ENCODE data around the gene NOC4L.
A peak's percentile ranks its signal among the peaks of the same experiment; 100 is the strongest.
"Not testable (repeated sequence)": the region's sequence is repeated elsewhere in the genome, so short reads cannot be mapped to it uniquely, and the experiment has no call there.

Gene NOC4L

DNA sequence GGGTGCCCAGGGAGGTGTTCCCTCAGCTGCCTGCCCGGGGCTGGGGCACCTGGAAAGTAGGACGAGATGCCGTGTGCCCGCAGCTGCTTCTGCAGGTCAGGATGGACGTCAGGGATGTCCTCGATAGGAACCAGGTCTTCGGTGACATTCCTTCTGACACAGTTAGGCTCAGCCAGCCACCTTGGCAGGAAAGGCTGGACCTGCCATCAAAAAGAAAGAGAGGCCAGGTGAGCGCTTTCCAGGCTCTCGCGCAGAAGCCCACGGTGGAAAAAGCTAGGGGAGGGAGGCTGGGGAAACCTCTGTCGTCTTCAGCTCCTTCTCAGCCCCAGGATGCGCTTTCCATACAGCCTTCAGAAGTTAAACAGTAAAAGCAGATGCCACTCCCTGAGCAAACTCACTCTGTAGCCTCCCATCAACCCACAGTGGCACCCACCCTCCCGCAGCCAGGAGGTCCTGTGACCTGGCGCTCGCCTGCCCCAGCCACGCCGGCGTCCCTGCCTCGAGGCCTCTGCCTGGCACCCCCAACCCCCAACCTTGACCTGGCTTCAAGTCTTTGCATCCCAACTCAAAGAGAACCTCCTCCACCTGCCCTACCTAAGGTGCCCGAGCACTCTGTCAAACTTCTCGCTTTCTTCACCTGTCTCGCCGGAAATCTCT, 1.4 kb upstream of the NOC4L start:
- no peak for DNase-seq (ENCODE audit: low read depth in 1 of 2, low spot score in 1 of 2)

DNA sequence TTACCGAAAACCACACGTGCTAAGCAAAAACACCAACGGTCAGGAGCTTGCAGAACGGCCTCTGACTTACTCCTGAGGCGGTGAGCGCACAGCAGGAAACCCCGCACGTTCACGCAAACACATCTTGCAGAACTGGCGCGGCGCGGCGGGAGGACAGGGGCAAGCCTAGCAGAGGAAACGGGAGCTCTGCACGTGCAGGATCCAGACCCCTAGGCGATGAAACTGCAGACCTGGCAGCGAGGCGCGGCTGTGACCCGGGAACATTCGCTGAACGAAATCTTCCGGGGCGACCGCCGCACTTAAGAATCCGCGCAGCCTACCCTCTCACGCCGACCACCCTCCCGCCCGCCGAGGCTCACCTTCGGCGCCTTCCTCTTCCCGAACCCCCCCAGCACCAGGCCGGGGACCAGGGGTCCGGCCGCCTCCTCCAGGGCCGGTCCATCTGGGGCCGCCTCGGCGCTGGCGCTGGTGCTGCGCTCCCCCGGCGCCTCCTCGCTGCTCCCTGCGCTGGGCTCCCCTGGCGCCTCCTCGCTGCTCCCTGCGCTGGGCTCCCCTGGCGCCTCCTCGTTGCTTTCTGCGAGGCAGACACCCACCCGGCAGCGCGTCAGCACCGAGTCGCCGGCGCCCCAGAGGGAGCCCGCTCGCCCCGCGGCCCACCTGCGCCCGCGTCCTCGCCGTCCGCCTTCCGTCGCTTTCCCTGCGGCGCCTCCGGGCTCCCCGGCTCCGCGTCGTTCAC, 753 bp upstream of the NOC4L start:
- no peak for DNase-seq (ENCODE audit: low read depth in 1 of 2, low spot score in 1 of 2)

GRCh38 chr12:132144810-132145168, 532 bp downstream of the NOC4L start:
- no peak for DNase-seq (ENCODE audit: low read depth in 1 of 2, low spot score in 1 of 2)

- no peak for DNase-seq (ENCODE audit: low read depth in 1 of 2, low spot score in 1 of 2)
Observed at GRCh38 chr12:132145334-132145733, 1.1 kb downstream of the NOC4L start.

- DNase-seq (ENCODE audit: low read depth in 1 of 2, low spot score in 1 of 2), result no peak
Observed at GRCh38 chr12:132146098-132146497, 1.8 kb downstream of the NOC4L start.

GRCh38 chr12:132146772-132147422, 2.6 kb downstream of the NOC4L start:
- DNase-seq (ENCODE audit: low read depth in 1 of 2, low spot score in 1 of 2), result no peak

DNA sequence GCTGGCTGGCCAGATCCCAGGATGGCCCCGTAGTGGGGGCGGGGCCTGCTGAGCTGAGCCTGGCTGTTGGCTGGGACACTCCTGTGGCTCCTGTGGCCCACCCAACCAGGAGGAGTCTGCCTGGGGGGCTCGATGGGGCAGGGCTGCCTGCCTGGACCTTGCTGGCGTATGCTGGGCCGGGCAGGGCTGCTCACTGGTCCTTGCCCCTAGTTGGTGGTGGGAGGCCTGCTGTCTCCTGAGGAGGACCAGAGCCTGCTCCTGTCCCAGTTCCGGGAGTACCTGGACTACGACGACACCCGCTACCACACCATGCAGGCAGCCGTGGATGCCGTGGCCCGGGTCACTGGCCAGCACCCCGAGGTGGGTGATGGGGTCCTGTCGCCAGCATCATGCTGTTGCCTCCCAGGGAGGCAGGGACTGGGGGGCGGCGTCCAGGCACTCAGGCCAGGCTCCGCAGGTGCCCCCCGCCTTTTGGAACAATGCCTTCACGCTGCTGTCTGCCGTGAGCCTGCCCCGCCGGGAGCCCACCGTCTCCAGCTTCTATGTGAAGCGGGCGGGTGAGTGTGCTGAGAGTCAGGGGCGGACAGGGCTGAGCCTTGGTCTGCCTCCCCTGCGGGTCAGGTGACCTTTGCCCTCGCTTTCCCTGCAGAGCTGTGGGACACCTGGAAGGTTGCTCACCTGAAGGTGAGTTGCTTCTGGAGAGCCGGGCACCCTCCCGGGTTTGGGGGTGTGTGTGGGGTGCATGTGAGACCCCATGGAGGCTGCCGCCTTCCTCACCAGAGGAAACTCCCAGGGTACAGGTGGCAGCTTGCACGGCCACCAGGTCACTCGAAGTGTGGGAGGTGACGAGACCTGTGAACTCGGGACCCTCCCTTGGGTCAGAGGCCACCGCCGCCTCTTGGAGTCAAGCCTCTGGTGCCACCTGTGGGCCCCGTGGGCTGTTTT, 3.4 kb downstream of the NOC4L start:
- no peak for DNase-seq (ENCODE audit: low read depth in 1 of 2, low spot score in 1 of 2)

DNA sequence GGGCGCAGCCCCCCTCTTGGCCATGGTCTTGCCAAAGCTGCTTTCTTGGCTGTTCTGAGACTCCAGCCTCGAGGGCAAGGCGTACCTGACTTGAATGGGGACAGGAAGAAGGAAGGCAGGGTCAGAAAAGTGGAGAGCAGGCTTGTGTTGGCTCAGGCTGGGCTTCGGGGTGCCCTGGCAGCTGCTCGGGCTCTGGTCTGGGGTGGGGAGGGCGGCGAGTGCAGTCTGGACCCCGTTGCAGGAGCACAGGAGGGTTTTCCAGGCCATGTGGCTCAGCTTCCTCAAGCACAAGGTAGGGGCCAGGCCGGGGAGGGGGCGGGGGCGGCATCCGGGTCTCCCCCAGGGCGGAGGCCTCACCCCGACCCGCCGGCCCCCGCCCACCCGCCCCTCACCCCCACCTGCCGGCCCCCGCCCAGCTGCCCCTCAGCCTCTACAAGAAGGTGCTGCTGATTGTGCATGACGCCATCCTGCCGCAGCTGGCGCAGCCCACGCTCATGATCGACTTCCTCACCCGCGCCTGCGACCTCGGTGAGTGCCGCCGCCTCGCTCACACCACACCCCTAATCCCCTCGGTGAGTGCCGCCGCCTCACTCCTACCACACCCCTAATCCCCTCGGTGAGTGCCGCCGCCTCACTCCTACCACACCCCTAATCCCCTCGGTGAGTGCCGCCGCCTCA, 4.2 kb downstream of the NOC4L start:
- DNase-seq (ENCODE audit: low read depth in 1 of 2, low spot score in 1 of 2), result no peak

DNA sequence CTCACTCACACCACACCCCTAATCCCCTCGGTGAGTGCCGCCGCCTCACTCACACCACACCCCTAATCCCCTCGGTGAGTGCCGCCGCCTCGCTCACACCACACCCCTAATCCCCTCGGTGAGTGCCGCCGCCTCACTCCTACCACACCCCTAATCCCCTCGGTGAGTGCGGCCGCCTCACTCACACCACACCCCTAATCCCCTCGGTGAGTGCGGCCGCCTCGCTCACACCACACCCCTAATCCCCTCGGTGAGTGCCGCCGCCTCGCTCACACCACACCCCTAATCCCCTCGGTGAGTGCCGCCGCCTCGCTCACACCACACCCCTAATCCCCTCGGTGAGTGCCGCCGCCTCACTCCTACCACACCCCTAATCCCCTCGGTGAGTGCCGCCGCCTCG, 5.3 kb downstream of the NOC4L start:
- not testable (repeated sequence) for DNase-seq (ENCODE audit: low read depth in 1 of 2, low spot score in 1 of 2)

DNA sequence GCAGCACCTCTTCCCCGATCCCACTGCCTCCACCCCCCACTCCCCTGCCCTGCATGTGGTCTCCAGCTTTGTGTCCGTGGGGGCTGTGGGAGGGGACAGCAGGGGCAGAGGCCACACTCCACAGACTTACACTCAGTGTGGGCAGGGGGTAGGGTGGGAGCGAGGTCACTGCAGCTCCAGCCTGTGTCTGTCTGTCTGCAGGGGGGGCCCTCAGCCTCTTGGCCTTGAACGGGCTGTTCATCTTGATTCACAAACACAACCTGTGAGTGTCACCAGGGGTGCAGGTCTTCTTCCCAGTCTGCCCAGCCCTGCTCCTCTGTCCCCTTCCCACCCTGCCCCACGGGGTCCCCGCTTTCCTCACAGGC, 6.5 kb downstream of the NOC4L start:
- DNase-seq (ENCODE audit: low read depth in 1 of 2, low spot score in 1 of 2), result no peak

- DNase-seq (ENCODE audit: low read depth in 1 of 2, low spot score in 1 of 2), result no peak
Observed at GRCh38 chr12:132151145-132151765, 7.0 kb downstream of the NOC4L start.

DNA sequence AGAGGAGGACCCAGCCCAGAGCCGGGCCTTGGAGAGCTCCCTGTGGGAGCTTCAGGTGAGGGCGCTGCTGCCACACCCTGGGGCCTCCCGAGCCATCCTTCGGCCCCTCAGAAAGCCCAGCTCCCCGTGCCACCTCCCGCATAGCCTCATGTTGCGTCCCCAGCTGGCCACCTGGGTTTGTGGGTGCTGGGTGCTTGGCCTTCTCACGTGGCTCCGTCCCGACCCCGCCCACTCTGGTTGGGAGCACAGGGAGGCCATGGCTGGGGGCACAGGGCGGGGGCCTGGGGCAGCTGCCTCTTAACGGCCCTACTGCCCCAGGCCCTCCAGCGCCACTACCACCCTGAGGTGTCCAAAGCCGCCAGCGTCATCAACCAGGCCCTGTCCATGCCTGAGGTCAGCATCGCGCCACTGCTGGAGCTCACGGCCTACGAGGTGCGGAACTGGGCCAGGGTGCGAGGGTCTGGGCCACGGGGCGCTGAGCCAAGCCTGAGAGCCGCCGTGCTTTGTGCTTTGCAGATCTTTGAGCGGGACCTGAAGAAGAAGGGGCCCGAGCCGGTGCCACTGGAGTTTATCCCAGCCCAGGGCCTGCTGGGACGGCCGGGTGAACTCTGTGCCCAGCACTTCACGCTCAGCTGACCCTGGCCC, 7.6 kb downstream of the NOC4L start:
- DNase-seq (ENCODE audit: low read depth in 1 of 2, low spot score in 1 of 2), result no peak

- DNase-seq (ENCODE audit: low read depth in 1 of 2, low spot score in 1 of 2), result no peak
Observed at GRCh38 chr12:132152411-132152821, 8.2 kb downstream of the NOC4L start.

- DNase-seq (ENCODE audit: low read depth in 1 of 2, low spot score in 1 of 2), result no peak
Observed at GRCh38 chr12:132152953-132153352, 8.7 kb downstream of the NOC4L start.

DNA sequence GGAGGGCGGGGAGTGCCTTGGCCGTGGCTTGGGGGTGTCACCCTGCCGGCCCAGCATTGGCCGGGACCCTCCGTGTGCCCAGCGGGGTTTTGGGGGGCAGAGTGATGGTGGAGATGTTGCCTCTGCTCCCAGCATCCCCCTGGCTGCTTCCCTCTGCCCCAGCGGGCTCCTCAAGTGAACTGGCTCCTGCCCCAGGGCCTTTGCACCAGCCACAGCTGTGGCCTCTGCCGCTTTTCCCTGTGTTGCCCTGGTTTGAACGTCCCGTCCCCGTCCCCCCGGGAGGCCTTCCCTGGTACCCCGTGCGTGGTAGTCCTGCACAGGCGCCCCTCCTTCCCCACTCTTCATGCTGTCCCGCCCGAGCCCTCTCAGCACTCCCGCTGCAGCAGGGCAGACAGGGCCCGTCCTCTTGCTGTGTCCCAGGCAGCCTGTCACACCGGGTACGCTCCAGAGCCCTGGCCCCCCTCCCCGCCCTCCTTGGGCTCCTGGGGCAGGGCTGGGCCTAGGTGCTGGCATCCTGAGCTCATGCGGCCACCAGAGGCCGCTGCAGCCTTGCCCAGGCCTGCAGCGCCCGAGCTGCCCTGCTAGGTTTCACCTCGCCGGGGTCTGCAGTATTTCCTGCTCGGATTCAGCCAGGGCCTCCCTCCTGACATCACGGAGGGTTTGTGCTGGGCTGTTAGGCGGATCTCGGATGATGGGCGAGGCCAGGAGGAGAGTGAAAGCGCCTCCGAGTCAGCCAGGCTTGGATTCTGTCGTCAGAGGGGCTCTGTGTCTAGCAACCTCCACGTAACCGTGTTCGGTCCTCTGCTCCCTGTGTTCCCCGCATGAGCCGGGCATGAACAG, 9.5 kb downstream of the NOC4L start:
- peak; percentile 35 to 50 for DNase-seq (ENCODE audit: low read depth in 1 of 2, low spot score in 1 of 2)

- DNase-seq (ENCODE audit: low read depth in 1 of 2, low spot score in 1 of 2), result no peak
Observed at GRCh38 chr12:132154341-132154761, 10.1 kb downstream of the NOC4L start.

GRCh38 chr12:132154941-132155770, 10.9 kb downstream of the NOC4L start:
- DNase-seq (ENCODE audit: low read depth in 1 of 2, low spot score in 1 of 2), result no peak

Measured in activated T-helper 1 cell treated with anti-CD3 and anti-CD28 coated beads, Interleukin-2, amount 50 U/mL, for 16 hours (primary cell).